ENCODE data around the gene ARSJ. TPM values are rescaled to one million over a fixed set of nuclear protein-coding genes. Genes with fewer than 3 reads are reported as not detected.

The ARSJ gene
- 4.7 to 5.9 TPM (median 5.2 TPM) in 5 replicates for total RNA-seq (2022; extraction: Qiagen RNA extraction; ENCODE audit: low read depth)

DNA sequence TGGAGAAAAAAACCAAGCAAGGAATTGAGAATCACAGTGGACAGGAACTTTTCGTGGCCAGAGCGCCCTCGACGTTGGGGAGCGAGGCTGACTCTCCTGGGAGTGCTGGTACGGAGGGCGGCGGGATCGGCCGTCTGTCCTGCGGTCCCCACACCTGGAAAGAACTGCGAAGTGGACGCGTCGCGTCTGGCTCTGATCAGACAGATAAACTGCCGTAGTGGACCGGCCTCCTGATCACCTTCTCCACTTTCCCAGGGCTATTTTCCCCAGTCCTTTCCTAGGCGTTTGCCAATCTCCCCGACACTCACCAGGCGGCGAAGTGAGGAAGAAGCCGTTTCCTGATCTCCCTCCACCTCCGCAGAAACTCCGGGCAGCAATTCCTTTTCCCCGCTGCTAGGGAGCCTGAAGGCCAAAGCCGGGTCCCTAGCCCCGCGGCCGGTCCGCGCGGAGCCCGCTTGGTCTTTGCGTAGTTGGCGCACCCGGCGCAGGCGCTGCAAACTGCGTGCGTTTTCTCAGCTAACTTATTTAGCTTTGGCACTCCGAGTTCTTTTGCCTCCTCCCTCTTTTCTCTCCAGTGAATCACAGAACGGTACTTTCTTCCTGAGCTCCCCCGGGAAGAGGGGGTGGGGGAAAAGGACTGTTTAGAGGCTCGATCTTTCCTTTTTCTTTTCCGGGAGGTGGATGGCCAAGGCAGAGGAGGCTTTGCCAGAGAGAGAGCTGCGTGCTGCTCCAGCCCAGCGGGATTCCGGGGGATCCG is at the start of gene ARSJ:
Gene ARSJ, minus strand, starts transcription at position 500 of the 757 bp plus-strand sequence. CDS start 813 bp downstream, outside the sequence.

Other genes with a start within 250 kb of the ARSJ start
- 14.3 to 22.0 TPM (median 16.5 TPM) in 5 replicates for gene CAMK2D, start 217.9 kb downstream of the ARSJ start, total RNA-seq (2022; extraction: Qiagen RNA extraction; ENCODE audit: low read depth)

All from A549 treated with CpdA at 1 μM for 4 hours (cell line).